ENCODE results near the gene GRIN3B. TPM values are rescaled to one million over a fixed set of nuclear protein-coding genes. Genes with fewer than 3 reads are reported as not detected.

The GRIN3B gene
- 0.59 and 0.65 TPM in 2 replicates for total RNA-seq

DNA sequence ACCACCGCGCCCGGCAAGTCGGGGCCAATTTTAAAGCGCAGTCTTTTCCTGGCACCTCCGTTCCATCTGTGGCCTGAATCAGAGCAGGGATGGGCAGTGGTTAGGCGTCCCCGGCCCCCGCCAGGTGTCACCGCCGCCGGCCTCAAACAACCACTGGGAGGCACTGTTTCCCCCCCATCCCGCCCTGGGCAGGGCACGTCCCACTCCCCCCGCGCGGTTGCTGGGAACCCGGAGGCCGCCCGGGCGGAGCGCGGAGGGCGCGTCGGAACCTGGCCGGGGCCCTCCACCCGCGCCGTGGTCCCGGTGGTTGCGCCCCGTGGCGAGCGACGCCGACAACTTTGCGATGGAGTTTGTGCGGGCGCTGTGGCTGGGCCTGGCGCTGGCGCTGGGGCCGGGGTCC, at the start of gene GRIN3B:
Gene GRIN3B (plus strand): TSS at position 325 of the 400 bp plus-strand sequence. CDS start 19 bp downstream, at position 344.

DNA sequence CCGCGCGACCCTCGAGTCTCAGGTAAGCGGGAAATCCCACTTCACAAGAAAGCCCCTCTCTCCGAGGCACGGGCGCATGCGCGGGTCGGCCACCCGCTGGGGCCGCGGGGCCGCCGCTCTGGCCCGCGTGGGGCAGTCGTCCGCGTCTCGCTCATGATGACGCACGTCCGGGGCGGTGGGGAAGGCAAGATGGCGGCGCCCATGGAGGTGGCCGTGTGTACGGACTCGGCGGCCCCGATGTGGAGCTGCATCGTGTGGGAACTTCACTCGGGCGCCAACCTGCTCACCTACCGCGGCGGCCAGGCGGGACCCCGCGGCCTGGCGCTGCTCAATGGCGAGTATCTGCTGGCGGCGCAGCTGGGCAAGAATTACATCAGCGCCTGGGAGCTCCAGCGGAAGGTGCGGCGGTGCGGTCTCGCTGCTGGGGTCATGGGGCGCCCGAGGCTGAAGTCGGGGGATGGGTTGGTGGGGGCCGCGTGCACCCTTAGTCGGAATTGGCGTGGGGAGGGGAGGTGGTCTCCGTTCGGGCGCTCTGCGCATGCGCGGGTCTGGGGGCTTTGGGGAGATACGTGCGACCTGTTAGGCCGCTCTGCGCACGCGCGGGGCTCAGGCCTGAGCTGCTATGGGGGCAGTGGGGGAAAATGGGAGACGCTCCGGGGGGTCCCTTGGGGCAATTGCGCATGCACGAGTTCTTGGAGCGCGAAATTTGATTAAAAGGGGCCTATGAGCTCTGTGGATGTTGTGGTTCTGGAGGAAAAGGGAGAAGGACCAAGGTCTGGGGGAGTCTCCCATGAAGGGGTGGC, 15.9 kb upstream of the GRIN3B start, which contains the start of gene WDR18:
Gene WDR18 (plus strand): TSS at position 181 of the 803 bp plus-strand sequence. CDS start 9 bp downstream, at position 190.

DNA sequence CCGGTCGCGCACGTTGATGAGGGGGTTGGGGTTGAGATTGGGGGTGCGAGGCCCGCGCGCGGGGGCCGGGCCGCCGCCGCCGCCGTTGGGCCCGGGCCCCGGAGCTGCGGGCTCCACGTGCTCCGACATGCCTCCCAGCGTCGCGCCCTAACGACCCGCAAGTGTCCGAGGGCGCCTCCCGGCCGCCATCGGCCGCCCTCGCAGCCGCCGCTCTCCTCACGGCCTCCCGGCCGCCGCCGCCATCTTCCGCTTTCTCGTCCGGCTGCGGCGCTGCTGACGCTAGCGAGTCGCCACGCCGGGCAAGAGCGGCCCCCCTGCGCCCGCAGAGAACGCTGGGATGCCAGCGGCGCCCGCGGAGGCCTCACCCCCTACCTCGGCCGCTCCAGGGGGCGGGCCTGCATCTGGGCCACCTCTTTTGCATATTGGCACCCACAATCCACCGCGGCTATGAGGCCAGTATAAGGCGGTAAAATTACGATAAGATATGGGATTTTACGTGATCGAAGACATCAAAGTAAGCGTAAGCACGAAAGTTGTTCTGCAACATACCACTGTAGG, 20.7 kb downstream of the GRIN3B start, which contains the start of gene TMEM259:
Gene TMEM259 (minus strand): TSS at position 256 of the 558 bp plus-strand sequence. CDS start 127 bp downstream, at position 129.

GRCh38 chr19:1025960-1026782, 26.0 kb downstream of the GRIN3B start, which contains the start of gene CNN2:
Gene CNN2 (plus strand): TSS chr19:1026608. CDS start chr19:1026662, 54 bp downstream.

DNA sequence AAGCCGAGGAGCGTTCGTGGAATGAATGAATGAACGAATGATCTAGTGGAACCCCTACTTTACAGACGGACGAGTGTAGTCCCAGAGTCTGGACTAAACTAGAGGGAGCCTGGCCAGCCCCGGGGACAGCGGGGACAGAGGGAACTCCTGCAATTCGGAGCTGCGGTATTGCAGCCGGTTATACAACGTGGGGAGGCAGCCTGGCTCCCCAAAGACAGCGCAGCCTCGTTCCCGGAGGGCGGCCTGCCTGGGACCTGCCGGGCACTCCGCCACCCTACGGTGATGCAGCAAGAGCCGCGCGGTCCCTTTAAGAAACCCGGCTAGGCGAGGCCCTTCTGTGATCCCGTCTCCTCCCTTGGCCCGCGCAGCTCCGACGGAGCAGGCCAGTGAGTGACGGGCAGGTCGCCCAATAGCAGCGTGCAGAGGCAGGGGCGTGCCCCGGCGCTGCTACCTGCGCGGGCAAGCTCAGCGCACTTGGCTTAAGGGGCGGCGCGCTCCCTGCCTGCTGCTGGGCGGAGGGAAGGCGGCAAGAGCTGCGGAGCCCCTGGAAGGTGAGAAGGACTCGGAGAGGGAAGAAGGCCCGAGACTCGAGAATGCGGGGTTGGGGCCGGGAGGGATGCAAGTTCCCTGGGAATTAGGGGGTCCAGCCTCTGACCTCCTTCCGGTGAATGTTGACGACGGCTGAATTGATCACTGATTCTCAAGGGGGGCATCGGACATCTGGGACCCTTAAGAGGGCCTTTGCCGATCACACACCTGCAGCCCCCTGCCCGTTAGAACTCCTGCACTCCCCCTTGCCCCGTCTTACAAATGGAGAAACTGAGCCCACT, 39.6 kb downstream of the GRIN3B start, which contains the start of gene ABCA7:
Gene ABCA7 (plus strand): TSS at position 462 of the 830 bp plus-strand sequence. CDS start 1,255 bp downstream, outside the sequence.

Other genes with a start within 250 kb of the GRIN3B start
- gene MISP, start 249.3 kb upstream of the GRIN3B start, total RNA-seq: not detected in 2 replicates
- 69.5 and 117 TPM in 2 replicates for gene PTBP1, start 203.0 kb upstream of the GRIN3B start, total RNA-seq
- 0.59 and 0.78 TPM in 2 replicates for gene PLPPR3, start 178.5 kb upstream of the GRIN3B start, total RNA-seq
- gene AZU1, start 172.6 kb upstream of the GRIN3B start, total RNA-seq: not detected in 2 replicates
- gene PRTN3, start 159.4 kb upstream of the GRIN3B start, total RNA-seq: not detected in 2 replicates
- not detected in 2 replicates for gene ELANE, start 148.1 kb upstream of the GRIN3B start, total RNA-seq
- gene CFD, start 140.8 kb upstream of the GRIN3B start, total RNA-seq: 1.7 and 3.6 TPM in 2 replicates
- 28.8 and 44.4 TPM in 2 replicates for gene MED16, start 107.2 kb upstream of the GRIN3B start, total RNA-seq
- not detected in 2 replicates for gene RNU6-9, start 106.9 kb upstream of the GRIN3B start, total RNA-seq
- gene R3HDM4, start 87.2 kb upstream of the GRIN3B start, total RNA-seq: 21.1 and 32.8 TPM in 2 replicates
- not detected in 2 replicates for gene KISS1R, start 83.1 kb upstream of the GRIN3B start, total RNA-seq
- 28.2 and 30.3 TPM in 2 replicates for gene ARID3A, start 74.4 kb upstream of the GRIN3B start, total RNA-seq
- gene WDR18, start 16.1 kb upstream of the GRIN3B start, total RNA-seq: 36.4 and 47.5 TPM in 2 replicates
- 67.4 and 96.1 TPM in 2 replicates for gene TMEM259, start 20.7 kb downstream of the GRIN3B start, total RNA-seq
- not detected in 2 replicates for gene RNU6-2, start 21.1 kb downstream of the GRIN3B start, total RNA-seq
- gene CNN2, start 26.2 kb downstream of the GRIN3B start, total RNA-seq: 284 and 606 TPM in 2 replicates
- gene ABCA7, start 39.7 kb downstream of the GRIN3B start, total RNA-seq: 9.2 and 10.2 TPM in 2 replicates
- 0.89 and 0.97 TPM in 2 replicates for gene ARHGAP45, start 66.7 kb downstream of the GRIN3B start, total RNA-seq
- gene POLR2E, start 95.0 kb downstream of the GRIN3B start, total RNA-seq: 63.5 and 107 TPM in 2 replicates
- gene GPX4, start 103.6 kb downstream of the GRIN3B start, total RNA-seq: 159 and 328 TPM in 2 replicates
- 46.3 and 72.7 TPM in 2 replicates for gene SBNO2, start 173.8 kb downstream of the GRIN3B start, total RNA-seq
- gene STK11, start 205.4 kb downstream of the GRIN3B start, total RNA-seq: 79.6 and 82.9 TPM in 2 replicates
- 4.2 and 9.7 TPM in 2 replicates for gene CBARP, start 237.6 kb downstream of the GRIN3B start, total RNA-seq
- gene ATP5F1D, start 241.3 kb downstream of the GRIN3B start, total RNA-seq: 16.0 and 31.6 TPM in 2 replicates
- 23.2 and 32.6 TPM in 2 replicates for gene MIDN, start 248.2 kb downstream of the GRIN3B start, total RNA-seq

Measured in smooth muscle cell of the umbilical artery (primary cell).